Testis (tissue), 2 donors: ENCODE data around the gene GJB3.

Source experiments
- POLR2A ChIP-seq: fragments of 450-650 bp; IDR thresholded peaks from one replicate; pipeline ENCODE4 v1.6.1; 2017; ENCODE audit warnings: antibody characterized with exemption, mild to moderate bottlenecking, moderate library complexity
- TF ChIP-seq, protein P1 (sequence below), 3 experiments: fragments of 450-650 bp in 2 of 3; fragments of 200-600 bp in 1 of 3; sonication (generic) in 1 of 3; IDR thresholded peaks; one replicate each; pipeline ENCODE4 v1.5.1; 2016 to 2019; ENCODE audit warnings: antibody characterized with exemption in 3 of 3, mild to moderate bottlenecking in 2 of 3, moderate library complexity in 1 of 3

- TF ChIP-seq, protein P1, sequence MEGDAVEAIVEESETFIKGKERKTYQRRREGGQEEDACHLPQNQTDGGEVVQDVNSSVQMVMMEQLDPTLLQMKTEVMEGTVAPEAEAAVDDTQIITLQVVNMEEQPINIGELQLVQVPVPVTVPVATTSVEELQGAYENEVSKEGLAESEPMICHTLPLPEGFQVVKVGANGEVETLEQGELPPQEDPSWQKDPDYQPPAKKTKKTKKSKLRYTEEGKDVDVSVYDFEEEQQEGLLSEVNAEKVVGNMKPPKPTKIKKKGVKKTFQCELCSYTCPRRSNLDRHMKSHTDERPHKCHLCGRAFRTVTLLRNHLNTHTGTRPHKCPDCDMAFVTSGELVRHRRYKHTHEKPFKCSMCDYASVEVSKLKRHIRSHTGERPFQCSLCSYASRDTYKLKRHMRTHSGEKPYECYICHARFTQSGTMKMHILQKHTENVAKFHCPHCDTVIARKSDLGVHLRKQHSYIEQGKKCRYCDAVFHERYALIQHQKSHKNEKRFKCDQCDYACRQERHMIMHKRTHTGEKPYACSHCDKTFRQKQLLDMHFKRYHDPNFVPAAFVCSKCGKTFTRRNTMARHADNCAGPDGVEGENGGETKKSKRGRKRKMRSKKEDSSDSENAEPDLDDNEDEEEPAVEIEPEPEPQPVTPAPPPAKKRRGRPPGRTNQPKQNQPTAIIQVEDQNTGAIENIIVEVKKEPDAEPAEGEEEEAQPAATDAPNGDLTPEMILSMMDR (IDR thresholded peaks at IDR 0.05), result no peak
- no peak for TF ChIP-seq POLR2A
These were observed 3.8 kb downstream of the GJB3 start for GRCh38 chr1:34784751-34785221.
